ENCODE results near the gene ACSM2A.
"Not testable (repeated sequence)": the region's sequence is repeated elsewhere in the genome, so short reads cannot be mapped to it uniquely, and the experiment has no call there.

Gene ACSM2A

GRCh38 chr16:20451364-20451763 lies at the start of gene ACSM2A:
ACSM2A (plus strand) TSS chr16:20451521; CDS start chr16:20460115, 8,594 bp downstream.
- not testable (repeated sequence) for DNase-seq

GRCh38 chr16:20402651-20403050 lies 48.7 kb upstream of the ACSM2A start:
- no peak for DNase-seq

GRCh38 chr16:20404637-20405036 lies 46.7 kb upstream of the ACSM2A start, which contains the start of gene PDILT:
PDILT (minus strand) TSS chr16:20404737; CDS start chr16:20399300, 5,437 bp downstream.
- no peak for DNase-seq

- no peak for DNase-seq
These were observed 41.8 kb upstream of the ACSM2A start, which contains the start of gene ACSM5 for GRCh38 chr16:20409398-20410120. ACSM5 (plus strand) TSS chr16:20409534; CDS start chr16:20411485, 1,951 bp downstream.

GRCh38 chr16:20410121-20410723 lies 41.1 kb upstream of the ACSM2A start:
- DNase-seq: no peak

- no peak for DNase-seq
These were observed 40.3 kb upstream of the ACSM2A start for GRCh38 chr16:20411055-20411454.

- no peak for DNase-seq
These were observed 35.8 kb upstream of the ACSM2A start for GRCh38 chr16:20415541-20415940.

GRCh38 chr16:20419093-20419492 lies 32.2 kb upstream of the ACSM2A start:
- DNase-seq: not testable (repeated sequence)

GRCh38 chr16:20421748-20422147 lies 29.6 kb upstream of the ACSM2A start:
- not testable (repeated sequence) for DNase-seq

GRCh38 chr16:20423772-20424128 lies 27.6 kb upstream of the ACSM2A start:
- not testable (repeated sequence) for DNase-seq

- DNase-seq: no peak
These were observed 27.0 kb upstream of the ACSM2A start for GRCh38 chr16:20424129-20424866.

- not testable (repeated sequence) for DNase-seq
These were observed 23.9 kb upstream of the ACSM2A start for GRCh38 chr16:20427401-20427797.

GRCh38 chr16:20429499-20429898 lies 21.8 kb upstream of the ACSM2A start:
- DNase-seq: not testable (repeated sequence)

GRCh38 chr16:20430480-20430879 lies 20.8 kb upstream of the ACSM2A start:
- DNase-seq: not testable (repeated sequence)

- DNase-seq: no peak
These were observed 20.4 kb upstream of the ACSM2A start for GRCh38 chr16:20430948-20431347.

GRCh38 chr16:20438950-20439349 lies 12.4 kb upstream of the ACSM2A start:
- not testable (repeated sequence) for DNase-seq

GRCh38 chr16:20439820-20440231 lies 11.5 kb upstream of the ACSM2A start:
- DNase-seq: not testable (repeated sequence)

- DNase-seq: not testable (repeated sequence)
These were observed 10.6 kb upstream of the ACSM2A start for GRCh38 chr16:20440731-20441130.

- no peak for DNase-seq
These were observed 10.1 kb upstream of the ACSM2A start for GRCh38 chr16:20441191-20441590.

- DNase-seq: not testable (repeated sequence)
These were observed 9.5 kb upstream of the ACSM2A start for GRCh38 chr16:20441859-20442258.

GRCh38 chr16:20446652-20447393 lies 4.5 kb upstream of the ACSM2A start:
- not testable (repeated sequence) for DNase-seq

GRCh38 chr16:20453633-20454032 lies 2.3 kb downstream of the ACSM2A start:
- DNase-seq: not testable (repeated sequence)

GRCh38 chr16:20459227-20459626 lies 7.9 kb downstream of the ACSM2A start:
- DNase-seq: not testable (repeated sequence)
